T-helper 2 cell treated with Interferon-gamma antibody and Interleukin-4, amounts not matched to agents 100 ng/mL and 5 ng/mL, for 36 hours (primary cell): Measurements from ENCODE around the gene KCNJ10. TPM values are rescaled to one million over a fixed set of nuclear protein-coding genes. Genes with fewer than 3 reads are reported as not detected.

Source experiments
- intact Hi-C: fragments of 100-400 bp; cut with micrococcal nuclease; formaldehyde crosslinking; loops from one replicate; pipeline ENCODE4 v1.15.1; 2023
- total RNA-seq: library from RNA; stranded (reverse); gene quantifications from 2 replicates; pipeline ENCODE4 v1.2.3, GENCODE V29; 2022

KCNJ10 gene
- total RNA-seq, 1 donor from 2014 or later = not detected

DNA sequence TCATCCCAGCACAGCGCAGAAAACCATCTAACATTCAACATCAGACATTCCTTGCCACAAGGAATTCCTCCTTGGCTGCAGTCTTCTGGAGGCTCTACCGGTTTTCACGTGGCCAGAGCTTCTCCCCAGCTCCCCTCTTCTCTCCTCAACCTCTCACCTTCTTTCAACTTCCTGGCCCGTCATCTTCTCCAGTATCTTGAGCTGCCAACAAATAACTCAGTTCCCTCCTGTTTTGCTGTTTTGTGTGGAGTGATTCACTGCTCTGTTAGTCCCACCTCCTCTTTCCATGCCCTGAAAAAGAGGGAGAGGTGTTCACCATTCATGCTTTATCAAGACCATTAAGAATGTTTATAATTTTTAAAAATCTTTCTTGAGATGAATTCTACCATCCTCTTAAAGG lies 70.8 kb downstream of the KCNJ10 start:
- intact Hi-C loops = no loop called here

DNA sequence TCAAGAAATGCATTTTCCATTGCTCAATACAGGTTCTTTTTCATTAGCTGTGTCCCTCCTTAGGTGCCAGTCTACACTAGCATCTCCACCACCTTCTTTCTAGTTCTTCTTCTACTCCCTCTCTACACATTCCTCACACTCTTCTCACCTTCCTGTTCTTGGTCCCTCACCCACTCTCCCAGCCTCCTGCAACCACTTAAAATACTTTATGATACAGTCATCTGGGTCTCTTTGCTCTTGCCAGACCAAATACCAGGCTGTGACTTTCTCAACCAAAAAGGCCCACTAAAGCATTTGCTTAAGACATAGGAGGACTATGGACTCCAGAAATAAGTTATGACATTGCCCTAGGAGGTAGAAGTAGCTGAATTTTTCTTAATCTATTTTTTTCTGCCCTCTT lies 73.3 kb downstream of the KCNJ10 start:
- intact Hi-C loops = no loop called here

DNA sequence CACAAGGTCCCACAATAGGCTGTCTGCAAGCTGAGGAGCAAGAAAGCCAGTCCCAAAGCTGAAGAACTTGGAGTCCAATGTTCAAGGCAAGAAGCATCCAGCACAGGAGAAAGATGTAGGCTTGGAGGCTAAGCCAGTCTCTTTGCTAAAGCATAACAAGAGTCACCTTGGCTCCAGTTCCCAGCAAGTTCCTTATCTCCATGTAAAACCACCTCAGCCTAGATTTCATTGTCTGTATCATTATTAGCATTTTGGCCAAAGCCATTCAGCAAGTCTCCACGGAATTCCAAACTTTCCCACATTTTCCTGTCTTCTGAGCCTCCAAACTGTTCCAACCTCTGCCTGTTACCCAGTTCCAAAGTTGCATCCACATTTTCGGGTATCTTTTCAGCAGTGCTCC lies 75.1 kb downstream of the KCNJ10 start:
- intact Hi-C loops = no loop called here

DNA sequence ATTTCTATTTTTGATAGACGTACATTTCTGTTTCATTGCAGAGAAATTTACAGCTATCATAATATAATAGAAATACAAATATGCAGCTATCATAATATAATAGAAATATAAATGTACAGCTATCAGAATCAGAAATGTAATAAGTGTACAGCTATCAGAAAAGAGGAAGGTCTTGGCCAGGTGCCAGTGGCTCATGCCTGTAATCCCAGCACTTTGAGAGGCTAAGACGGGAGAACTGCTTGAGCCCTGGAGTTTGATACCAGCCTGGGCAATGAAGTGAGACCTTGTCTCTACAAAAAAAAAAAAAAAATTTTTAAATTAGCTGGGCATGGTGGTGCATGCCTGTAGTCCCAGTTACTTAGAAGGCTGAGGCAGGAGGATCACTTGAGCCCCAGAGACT lies 76.0 kb downstream of the KCNJ10 start:
- intact Hi-C loops = no loop called here

DNA sequence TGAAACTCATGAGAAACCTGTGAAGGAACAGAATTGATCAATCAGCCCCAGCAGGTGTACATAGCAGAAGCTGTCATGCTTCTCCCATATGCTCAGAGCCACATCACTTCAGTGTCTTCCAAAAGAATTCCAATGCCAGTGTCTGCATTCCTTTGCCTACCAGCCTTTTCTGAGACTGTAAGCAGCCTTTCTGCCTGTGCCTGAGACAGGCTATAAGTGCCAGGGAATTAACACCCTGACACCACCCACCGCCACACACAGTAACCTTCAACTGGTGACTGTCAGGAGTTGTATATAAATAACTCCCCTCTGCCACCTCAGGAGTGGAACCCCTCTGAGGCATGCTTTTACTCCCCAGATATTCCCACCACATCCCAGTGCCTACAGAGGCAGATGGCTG lies 77.8 kb downstream of the KCNJ10 start:
- intact Hi-C loops = no loop called here

DNA sequence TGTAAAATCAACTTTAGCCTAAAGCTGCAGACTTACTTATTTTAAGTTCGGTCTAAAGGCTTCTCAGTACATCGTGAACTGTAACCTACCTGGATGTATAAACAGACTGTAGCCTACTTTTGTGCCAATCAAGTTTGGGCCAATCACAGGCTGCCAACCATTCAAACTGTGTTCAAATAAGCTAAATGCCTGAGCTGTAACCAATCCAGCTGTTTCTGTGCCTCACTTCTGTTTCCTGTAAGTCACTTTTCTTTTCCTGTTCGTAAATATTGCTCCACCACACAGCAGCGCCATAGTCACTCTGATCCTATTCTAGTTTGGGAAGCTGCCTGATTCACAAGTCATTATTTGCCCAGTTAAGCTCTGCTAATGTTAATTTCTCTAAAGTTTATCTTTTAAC lies 78.4 kb downstream of the KCNJ10 start:
- intact Hi-C loops = no loop called here

DNA sequence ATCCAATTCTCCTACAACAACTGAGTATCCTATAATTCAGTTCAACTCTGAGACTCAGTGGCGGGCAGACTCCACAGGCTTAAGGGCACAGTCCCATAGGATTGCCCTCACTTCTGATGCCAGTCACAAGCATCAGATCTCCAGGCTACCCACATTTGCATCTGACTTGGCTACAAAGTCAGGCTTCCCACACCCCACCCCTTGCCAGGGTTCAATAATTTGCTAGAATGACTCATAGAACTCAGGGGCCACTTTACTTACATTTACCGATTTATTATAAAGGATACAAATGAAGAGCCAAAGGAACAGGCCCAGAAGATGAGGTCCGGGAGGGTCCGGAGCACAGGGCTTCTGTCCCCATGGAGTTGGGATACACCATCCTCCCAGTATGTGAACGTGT lies 80.0 kb downstream of the KCNJ10 start:
- intact Hi-C loops = no loop called here

DNA sequence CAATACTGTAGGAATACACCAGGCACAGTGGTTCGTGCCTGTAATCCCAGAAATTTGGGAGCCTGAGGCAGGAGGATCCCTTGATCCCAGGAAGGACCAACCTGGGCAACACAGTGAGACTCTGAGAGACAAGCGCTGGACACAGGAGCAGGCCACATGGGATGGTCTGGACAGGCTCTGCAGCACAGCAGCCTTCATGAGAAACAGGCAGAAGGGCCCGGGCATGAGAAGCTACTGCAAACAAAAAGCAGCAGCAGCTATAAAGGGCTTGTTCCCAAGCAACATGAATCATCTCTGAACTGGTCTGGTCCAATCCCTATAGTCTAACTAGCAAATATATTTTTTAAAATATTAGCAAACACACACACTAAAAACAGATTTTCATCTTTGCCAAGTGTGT lies 80.4 kb downstream of the KCNJ10 start:
- intact Hi-C loops = no loop called here

DNA sequence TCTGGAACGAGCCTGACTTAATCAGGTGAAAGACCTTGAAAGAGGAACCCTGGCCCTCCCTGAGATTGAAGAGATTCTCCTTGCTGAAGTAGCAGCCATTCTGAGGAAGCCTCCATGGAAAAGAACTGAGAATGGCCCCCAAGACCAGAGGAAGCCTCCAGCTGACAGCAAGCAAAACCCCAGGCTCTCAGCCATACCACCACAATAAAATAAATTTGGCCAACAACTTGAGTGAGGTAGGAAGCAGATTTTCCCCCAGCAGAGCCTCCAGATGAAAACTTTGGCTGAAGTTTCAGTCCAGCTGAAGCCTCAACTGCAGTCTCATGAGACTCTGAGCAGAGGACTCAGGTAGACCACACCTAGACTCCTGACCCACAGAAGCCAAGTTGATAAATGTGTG lies 82.0 kb downstream of the KCNJ10 start:
- intact Hi-C loops = no loop called here

DNA sequence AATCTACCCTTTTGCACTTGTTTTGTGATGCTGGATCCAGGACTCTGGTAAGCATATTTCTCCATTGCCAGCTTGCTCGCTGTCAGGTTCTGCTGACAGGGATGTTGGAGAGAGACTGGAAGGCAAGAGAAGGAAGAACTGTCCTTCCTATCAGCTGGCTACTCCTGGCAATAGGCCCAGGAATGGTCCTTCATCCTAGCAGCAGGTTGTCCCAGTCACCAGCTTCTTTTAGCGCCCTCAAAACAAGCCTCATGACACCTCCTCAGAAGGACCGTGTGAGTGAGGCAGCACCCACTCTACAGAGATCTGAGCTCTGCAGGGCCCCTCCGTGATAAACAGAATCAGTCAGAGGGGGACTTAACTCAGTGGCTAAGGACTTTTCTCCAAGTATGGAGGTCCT lies 82.8 kb downstream of the KCNJ10 start:
- intact Hi-C loops = no loop called here

DNA sequence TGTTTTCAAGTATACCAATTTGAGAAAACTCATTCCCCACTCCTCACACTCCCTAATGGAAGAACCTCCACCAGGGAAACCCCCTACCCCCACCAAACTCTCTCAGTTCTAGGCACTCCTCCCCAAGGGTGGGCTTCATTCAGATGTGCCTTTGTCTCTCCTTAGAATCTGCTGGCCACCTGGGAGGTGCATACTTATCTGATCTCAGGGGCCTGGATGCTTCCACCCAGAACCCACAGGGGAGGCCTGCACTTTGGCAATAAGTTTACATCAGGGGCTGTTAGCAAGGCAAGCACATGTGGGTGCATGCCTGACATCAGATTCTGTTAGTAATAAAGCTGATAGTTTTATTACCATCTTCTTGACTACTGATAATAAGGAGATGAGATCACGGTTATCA lies 83.4 kb downstream of the KCNJ10 start:
- intact Hi-C loops = no loop called here

DNA sequence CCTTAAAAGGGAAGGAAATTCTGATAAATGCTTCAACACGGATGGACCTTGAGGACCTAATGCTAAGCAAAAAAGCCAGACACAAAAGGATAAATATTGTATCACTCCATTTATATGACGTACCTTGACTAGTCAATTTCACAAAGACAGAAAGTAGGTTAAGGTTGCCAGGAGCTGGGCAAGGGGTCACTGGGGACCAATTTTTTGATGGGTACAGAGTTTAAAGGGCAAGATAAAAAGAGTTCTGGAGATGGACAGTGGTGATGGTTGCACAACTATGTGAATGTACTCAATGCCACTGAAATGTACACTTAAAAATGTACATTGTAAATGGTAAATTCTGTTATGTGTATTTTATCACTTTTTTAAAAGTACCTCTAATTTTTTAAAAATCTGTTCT lies 83.9 kb downstream of the KCNJ10 start:
- intact Hi-C loops = no loop called here

DNA sequence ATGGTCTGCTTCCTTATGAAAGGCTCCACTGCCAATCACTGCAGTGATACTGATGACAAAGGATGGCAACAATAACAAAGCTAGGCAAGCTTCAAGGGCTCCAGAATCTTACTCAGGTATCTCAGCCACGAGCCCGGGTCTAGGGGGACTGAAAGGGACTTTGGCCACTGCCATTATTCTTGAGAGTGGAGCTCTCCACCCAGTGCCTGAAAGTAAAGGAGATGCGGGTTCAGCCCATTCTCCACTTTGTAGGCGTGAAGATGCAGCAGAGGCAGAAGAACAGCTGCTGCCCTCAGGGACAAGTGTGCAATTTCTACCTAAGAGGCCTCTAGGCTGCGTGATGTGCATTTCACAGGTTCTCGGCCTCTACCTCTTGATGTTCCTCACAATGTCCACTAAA lies 84.5 kb downstream of the KCNJ10 start:
- intact Hi-C loops = no loop called here

DNA sequence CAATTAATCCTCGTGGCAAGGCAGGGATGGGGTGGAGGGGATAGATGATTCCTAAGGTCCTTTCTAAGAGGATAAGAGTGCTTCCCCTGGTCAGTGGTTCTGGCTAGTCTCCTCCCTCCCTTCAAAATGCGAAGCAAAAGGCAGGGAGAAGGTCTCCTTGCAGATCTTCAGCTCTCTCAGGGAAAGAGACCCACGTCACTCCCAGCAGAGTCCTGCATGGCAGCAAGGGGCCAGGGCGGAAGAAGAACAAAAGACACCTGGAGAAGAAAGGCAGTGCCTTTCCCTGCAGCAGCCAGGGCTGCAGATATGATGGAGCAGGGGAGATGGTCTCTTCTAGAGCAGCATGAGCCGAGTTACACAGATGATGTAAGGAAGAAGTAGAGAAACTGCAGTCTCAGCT lies 86.3 kb downstream of the KCNJ10 start:
- intact Hi-C loops = no loop called here

DNA sequence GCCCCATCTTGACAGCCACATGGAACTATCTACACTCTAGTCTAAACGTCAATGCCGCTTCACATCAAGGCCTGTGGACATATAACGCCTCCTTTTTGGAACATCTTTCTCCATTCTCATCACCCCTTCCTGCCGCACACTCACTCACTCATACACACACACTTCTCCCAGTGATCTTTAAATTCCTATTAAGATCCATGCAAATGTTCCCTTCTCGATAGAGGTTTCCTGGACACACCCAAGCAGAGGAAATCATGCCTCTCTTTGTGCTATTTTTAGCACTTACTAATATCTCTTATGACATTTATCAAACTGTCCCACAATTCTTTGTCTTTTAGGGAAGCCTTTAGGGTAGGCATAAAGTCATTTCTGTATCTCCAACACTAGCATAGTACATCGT lies 87.7 kb downstream of the KCNJ10 start:
- intact Hi-C loops = no loop called here

DNA sequence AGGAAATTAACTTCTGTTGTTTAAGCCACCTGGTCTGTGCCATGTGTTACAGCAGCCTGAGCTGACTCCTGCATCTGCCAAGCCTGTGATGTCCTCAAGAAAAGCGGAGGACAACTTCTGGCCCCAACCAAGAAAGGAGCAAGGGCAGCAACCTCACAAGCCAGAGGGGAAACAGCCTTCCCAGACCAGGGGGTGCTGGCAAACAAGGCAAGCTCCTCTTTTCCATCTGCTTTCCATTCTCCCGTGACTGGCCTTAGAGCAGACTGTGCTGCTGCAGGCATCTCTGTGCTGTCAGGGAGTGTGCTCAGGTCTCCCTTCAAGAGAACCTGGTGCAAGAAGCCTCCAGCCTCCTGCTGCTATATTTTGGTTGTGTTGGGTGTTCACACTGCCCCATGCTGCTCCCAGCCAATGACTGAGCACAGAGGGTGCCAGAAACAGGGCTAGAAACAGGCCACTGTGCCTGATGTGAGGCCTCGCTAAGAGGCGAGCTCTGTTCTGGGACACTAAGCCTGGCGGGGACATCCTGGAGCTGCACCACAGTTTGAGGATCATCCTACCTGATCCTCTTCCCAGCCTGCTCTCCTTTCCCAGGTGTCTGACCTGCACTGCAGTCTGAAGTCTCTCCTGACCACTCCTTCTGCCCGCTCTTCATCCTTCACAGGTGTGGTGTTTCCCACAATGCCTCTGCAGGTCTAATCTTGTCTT lies 88.5 kb downstream of the KCNJ10 start:
- intact Hi-C loops = no loop called here

DNA sequence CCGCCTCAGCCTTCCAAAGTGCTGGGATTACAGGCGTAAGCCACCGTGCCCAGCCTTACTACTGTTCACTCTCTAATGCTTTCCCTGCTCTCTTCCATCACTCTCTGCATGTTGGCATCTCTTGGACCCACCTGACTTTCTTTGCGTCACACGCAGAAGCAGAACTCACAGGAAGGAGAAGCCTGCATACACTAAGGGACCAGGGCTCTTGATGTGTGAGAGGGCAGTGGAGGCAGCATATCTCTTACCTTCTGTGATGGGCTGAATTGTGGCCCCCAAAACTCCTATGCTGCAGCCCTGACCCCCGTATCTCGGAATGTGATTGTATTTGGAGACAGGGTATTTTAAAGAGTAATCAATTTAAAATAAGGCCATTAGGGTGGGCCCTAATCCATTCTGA lies 89.2 kb downstream of the KCNJ10 start:
- intact Hi-C loops = no loop called here

DNA sequence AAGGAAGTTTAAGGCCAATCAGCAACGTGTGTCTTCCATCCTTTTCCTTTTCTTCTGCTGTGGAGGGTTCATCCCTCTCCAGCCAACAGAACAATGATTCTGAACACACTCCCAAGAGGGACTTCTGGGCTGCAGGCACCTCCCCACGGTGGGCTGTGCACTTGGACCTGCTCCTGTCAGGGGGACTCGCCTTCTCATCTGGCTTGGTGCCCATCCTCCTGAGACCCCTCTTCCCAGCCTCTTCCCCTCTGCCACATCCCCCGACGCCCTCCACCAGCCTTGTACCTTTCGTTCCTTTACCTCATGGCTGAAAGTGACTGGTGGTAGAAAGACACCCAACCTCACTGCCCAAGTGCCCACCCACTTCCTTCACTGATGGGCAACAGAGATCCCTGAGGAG lies 89.9 kb downstream of the KCNJ10 start:
- intact Hi-C loops = no loop called here

DNA sequence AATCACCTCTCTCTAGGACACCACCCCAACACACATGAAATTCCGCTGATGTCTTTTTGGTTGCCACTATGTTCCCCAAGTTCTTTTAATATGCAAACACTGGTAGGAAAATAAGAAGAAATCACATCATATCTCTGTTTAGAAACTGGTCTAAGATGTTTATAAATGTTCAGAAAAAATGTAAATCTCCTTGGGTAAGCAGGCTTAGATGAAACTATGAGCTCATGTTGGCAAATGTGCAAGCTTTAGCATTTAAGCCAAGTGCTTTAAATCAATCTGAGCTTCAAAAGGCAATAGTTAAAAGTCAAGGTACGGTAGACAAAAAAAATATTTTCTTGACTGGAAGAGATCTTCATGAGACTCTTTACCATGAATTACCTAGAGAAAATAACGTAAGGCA lies 90.7 kb downstream of the KCNJ10 start:
- intact Hi-C loops = no loop called here

DNA sequence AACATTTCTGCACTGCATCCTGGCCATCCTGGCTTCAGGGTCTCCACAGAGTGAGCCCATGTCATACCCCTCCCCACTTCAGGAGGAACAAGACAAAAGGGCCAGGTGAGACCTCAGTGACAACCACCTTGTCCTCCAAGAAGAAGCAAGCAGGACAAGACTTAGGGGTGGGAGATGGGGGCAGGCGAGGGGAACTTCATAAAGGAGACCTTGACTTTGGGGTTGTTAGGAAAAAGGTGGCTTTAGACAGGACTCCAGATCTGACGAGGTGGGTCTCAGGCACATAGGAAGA lies 91.9 kb downstream of the KCNJ10 start:
- intact Hi-C loops = no loop called here

DNA sequence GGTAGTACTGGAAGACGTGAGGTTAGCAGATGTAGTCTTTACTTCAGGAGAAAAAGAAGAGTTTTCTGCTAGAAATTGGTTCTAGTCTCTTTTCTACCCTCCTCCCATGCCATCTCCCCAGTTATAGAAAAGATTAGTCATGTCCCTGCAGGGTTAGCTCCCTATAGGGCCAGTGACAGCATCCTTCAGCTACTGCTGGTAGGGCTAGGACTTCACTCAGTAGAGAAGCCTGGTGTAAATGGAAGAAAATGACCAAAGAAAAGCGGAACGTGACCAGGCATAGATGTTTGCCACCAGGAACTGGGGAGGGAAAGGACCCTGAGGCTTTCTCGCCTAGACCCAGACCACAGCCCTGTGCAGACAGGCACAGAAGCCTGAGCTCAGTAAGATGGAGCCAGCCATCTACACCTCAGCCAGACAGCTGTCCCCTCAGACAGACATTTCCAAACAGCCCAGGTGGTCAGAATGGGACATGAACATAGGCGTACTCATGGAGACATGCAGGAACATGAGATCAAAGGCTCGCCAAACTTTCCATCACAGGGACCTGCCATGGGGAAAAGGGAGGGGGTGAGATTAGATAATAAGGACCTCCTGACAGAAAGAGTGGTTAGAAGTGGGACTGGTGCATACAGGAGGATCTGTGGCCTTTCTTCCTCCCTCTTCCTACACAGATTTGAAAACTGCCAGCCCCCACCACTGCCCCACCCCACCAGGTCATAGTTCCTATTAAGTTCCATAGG lies 92.4 kb downstream of the KCNJ10 start:
- intact Hi-C loops = no loop called here

DNA sequence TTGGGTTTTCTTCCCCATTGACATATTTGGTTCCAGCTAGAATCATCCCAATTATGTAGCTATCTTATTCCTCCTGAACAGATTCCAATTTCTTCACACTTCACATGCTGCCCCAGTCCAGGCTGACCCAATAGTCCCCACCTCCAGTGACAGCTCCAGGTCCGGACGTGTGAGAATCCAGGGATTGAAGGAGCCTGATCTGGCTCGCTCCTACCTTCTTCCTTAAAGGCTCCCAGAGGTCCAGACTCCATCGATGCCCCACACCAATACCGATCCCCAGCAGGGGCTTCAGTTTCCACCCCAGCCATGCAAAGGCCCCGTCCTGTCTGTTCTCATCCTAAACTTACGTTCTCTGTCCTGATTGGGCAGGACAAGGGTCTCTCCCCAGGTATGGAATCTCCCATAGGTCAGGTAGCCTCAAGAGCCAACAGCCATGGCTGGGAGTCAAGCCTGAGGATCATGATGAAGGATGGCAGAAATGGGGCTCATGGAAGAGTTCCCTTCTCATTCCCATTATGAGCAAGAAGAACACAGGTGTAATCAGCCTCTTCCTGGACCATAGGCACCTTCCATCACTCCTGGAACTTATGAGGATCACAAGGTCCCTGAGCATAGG lies 95.5 kb downstream of the KCNJ10 start:
- intact Hi-C loops = no loop called here

DNA sequence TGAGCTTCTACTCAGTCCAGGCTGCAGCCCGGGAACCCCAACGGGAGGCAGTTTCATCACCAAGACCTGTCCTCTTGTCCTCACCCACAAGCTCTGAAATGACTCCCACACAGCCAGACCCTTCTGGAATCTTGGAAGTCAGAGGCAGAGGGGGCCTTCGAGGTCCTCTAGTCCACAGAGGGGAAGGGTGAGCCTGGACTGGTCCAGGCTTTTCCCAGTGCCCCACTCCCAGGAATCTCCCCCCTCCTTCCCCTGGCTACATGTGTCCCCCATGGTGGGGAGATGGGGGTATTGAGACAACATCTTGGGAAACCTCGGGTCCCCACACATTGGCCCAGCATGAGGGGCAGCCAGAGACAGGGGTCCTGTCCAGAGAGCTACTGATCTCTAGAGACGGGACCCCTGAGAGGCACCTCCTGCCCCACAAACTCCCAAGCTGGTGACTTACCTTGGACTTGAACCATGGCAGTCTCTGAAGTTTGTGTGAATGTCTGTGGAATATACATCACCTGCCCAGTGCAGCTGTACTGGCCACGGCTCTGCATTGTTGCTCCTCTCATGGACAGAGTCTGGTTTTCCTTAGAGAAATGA lies 96.5 kb downstream of the KCNJ10 start:
- intact Hi-C loops = no loop called here
